ENCODE results near the gene ZNF726.

- TF ChIP-seq EZH2phosphoT487 (IDR thresholded peaks at IDR 0.05; ENCODE audit: low read depth, severe bottlenecking, unreplicated experiment) = no peak
- no peak for TF ChIP-seq CTCF (IDR thresholded peaks at IDR 0.05; ENCODE audit: poor library complexity)
- TF ChIP-seq EZH2 (IDR thresholded peaks at IDR 0.05; ENCODE audit: borderline replicate concordance) = no peak
Measured at GRCh38 chr19:23887642-23888041, 27.0 kb upstream of the ZNF726 start.

Measured in hepatocyte (in vitro differentiated cells).